Fibroblast of lung (primary cell): ENCODE results near the gene MEGF10.

Experiments used
- CTCF ChIP-seq, 2 donors: IDR thresholded peaks in 1 of 2; conservative IDR thresholded peaks in 1 of 2; 1 replicate in 1 of 2; 2 replicates in 1 of 2; pipeline ENCODE4 v1.5.1; 2011 to 2012; ENCODE audit warnings: low read length in 2 of 2, control low read depth in 1 of 2, inconsistent platforms in 1 of 2, low read depth in 1 of 2, mild to moderate bottlenecking in 1 of 2
- EZH2 ChIP-seq: IDR thresholded peaks from 2 replicates; pipeline ENCODE4 v1.5.1; 2012; ENCODE audit warnings: low read length, control low read depth, mild to moderate bottlenecking; ENCODE audit errors: missing control alignments

- TF ChIP-seq CTCF (conservative IDR thresholded peaks at IDR 0.05 in 1 of 2, IDR thresholded peaks at IDR 0.05 in 1 of 2; ENCODE audit: low read depth in 1 of 2, low read length in 2 of 2): no peak
- no peak for TF ChIP-seq EZH2
Observed at GRCh38 chr5:127416906-127417305, 126.3 kb downstream of the MEGF10 start.
